ENCODE data around the gene FAM107B. TPM values are rescaled to one million over a fixed set of nuclear protein-coding genes. Genes with fewer than 3 reads are reported as not detected.
A peak's percentile ranks its signal among the peaks of the same experiment; 100 is the strongest.

Gene FAM107B
- total RNA-seq, 1 donor from 2014 or later: 66.4 TPM

DNA sequence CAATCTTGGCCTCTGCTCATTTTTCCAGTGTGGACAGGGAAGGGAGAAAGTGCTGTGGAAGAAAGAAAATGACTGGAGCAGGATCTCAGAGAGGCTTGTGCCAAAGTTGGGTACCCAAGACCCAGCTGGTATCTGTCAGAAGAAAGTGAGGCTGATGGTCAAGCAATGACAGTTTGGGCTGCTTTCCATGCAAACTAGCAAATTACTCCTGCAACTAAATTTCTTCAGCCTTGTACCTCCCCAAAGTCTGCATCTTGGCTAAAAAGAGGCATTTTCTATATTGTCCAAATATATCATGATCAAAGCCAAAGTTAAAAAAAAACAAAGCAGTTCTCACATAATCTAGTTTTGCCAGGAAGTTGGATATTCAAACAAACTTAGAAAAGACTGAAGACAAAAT is 235.5 kb downstream of the FAM107B start:
- DNase-seq (ENCODE audit: low read depth in 2 of 2): no peak

DNA sequence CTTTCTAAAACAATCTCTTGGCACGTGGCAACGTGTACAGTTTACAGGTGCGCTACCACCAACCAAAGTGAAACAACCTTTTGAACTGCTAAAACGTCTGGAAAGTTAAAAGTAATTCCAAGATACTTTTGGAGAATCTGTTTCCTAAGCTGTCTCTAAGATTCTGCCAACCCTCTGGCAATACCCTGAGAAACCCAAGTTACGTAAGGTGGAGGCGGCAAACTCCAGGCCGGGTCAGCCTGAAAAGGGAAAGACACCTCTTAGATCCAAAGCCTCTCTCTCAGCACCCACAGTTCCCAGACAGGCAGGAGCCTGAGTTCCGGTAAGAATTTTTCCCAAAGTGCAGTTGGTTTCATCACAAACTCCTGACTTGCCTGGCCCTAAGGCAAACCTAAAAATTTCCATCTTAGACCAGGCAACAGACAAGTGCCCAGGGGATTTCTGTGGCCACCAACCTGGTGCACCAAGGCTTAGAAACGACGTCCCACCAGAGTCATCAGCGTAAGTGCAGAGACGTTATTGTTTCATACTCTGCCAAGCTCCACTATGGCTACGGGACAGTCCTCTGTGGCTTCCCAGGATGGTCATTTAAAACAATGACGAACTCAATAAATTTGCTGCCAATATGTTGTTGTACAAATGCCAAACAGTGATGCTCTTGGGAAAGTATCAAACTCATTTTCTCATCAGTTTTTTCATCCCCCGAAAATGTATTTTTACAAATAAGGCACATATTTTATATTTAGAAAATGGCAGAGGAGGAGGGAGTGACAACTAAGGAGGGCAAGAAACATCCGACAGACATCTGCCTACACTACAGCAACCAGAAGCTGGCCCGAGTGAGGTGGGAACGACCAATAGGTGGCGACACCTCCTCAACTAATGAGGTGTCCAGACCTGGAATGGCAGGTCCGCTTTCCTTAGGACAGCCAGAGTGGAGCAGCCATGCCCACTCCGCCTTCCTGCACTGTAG is 238.2 kb downstream of the FAM107B start:
- DNase-seq (ENCODE audit: low read depth in 2 of 2): peak; percentile 65 to 77

DNA sequence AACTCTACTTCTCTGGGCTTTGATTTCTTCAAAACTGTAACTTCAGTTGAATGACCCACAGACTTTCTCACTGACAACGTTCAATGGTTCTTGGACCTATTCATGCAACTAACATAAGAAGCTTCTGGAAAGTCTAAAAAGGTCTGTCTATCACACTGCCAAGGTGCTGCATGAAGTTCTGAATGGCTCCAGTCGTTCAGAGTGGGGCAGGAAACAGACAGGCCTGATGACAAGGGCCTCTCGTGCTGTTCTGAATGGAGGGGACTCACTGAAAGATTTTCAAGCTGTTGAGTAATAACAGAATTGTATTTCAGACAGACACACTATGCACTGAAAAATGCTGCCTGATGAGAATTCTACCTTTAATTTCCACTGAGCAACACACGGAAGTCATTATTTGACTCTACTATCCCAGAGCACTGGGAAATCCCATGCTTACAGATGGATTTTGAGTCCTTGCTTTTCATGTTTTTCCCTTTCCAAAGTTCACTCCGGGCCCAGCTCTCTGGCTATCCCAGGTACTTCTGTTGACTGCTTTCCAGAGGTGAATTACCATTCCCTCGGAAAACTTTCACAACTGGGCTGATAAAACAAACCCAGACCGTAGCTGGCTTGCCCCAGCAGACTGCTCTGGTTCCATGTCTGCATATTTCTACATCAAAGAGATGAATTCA is 239.1 kb downstream of the FAM107B start:
- DNase-seq (ENCODE audit: low read depth in 2 of 2): peak in 1 of 2 donors; percentile 18

DNA sequence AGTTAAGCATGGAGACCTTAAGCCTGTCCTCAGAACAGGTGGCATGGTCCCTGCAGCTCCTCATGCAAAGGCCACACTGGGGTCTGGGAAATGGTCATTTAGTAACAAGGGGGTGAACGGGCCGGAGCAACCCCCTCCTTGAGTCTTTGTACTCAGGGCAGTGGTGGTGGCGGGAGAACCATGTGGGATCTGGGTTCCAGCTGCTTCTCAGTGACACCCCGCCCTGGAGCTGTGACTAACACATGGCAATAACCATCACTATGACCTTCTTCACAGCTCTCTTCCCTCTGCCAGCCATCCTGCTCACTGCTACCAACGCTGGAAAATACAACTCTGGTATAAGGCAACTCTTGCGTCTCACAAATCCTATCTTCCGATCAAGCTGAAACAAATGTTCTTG is 240.5 kb downstream of the FAM107B start:
- DNase-seq (ENCODE audit: low read depth in 2 of 2): no peak

DNA sequence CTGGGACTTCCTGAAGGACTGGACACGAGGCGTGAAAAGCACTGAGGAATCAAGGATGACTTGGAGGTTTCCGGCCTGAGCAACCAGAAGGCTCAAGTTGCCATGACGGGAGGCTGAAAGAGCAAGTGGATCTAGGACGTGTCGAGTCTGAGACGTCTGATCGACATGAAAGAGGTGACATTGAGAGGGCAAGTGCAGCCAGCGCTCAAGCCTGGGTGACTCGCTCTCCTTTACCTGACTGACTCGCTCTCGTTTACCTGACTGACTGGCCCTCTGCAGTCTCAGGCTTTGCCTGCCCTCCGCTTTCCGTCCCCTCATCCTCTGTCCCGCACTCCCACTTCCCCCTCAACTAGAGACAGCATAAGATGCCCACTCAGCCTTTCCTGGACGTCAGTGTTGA is 241.4 kb downstream of the FAM107B start:
- DNase-seq (ENCODE audit: low read depth in 2 of 2): no peak

DNA sequence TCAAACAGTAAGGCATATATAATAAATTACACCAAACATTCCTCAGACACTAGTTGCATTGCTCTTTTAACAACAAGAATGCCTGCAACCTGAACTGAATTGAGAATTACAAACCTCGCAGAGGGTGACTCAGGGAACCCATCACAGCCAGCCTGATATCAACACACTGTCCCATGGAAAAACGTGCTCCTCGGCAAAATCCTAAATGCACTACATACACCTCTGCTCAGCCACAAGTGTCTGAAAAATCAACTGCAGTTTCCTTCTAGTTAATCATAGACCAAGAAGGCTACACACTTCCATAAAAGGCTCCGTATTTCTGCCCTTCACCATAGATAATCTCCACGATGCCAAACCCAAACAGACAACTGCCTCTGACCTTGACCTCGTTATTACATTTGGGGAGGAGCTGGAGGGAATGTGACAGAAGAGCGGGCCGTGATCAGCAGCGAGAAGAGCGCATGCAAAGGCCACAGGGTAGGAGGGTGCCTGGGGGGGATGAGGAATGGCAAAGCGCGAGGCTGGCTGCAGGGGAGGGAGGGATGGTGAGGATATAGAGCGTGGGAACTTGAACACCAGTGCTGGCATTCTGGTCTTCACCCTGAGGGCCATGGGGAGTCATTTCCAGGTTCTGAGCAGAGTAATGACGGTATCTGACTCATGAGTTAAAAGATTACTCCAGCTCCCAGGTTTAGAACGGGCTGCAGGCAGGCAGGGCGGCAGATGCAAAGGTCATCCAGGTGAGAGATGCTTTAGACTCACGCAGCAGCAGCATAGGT is 242.0 kb downstream of the FAM107B start:
- peak in 1 of 2 donors; percentile 32 for DNase-seq (ENCODE audit: low read depth in 2 of 2)

DNA sequence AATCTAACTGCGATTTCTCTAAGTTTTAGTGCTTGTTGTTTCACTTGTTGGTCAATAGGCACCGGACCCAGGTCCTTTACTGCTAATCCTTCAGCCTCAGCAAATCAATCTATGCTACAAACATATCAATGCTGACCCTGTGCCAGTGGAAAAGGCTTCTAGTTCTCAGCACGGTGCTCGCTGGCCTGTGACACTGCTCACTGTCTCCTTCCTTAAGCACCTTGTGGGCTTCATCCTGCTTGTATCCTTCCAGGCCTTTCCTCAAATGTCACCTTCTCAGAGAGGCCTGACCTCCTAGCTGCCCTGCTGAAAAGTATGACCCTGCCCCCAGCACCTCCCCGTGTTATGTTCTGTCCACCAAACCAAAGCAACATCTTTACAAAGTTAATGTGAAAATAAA is 242.7 kb downstream of the FAM107B start:
- no peak for DNase-seq (ENCODE audit: low read depth in 2 of 2)

DNA sequence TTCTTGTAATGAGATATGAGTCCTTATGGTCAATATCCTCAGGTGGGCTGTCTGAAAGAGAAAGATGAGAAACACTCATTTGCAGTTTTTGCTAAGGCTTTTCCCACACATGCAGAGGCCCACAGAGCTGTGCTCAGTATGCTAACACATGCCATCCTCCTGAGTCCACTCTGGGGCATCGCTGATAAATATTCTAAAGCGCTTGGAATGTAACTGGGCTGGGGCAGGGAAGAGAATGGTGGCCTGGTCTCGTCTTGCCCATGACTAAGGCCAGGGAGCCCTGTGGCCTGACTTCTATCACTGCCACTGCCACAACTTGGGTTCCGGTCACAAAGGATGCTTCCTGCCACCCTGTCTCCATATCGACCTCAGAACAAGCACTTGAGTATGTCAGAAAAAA is 244.2 kb downstream of the FAM107B start:
- no peak for DNase-seq (ENCODE audit: low read depth in 2 of 2)

DNA sequence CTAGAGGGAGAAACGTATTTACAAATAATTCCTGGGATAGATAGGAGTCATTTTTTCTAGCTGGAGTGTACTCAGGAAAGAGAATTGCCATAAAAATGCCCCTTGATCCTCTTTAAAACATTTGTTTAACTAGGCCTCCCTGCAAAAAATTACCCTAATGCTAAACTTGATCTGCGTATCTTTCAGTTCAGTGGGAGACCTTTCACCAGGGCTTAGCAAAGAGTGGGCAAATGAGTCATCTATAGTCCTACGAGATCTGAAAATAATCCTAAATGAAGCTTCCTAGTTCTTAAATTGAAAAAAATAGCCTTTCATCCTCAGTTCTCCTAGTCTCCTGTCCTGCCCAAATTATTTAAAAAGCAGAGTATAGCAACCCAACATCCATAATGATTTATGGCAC is 245.3 kb downstream of the FAM107B start:
- no peak for DNase-seq (ENCODE audit: low read depth in 2 of 2)

DNA sequence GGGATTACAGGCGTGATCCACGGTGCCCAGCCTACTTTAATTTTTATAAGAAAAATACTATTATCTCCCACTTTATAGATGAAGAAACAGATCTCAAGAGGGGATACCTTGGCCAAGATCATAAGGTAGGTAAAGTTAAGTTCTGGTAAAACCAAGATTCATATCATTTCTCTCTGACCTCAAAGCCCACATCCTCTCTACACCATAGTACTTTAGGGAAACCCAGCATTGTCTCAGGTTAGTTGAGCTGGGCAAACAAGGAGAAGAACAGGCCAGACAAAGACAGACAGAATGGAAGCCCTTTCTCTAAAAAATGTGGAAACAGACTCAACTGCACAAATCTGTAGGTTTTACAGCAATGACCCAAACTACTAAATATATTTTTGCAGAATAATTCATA is 246.2 kb downstream of the FAM107B start:
- no peak for DNase-seq (ENCODE audit: low read depth in 2 of 2)

DNA sequence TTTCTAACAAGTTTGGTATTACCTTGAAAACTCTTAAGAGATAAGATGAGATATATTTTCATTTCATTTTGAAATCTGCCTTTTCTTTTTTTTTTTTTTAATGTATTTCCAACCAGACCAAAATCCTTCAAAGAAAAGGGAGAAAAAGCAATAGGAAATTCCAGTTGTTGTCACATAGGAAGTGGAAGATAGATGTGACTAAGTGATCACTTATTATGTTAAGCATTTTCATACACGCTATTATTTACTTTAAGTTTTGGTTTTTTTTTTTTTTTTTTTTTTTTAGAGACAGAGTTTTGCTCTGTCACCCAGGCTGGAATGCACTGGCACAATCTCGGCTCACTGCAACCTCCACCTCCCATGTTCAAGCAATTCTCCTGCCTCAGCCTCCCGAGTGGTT is 246.8 kb downstream of the FAM107B start:
- no peak for DNase-seq (ENCODE audit: low read depth in 2 of 2)

DNA sequence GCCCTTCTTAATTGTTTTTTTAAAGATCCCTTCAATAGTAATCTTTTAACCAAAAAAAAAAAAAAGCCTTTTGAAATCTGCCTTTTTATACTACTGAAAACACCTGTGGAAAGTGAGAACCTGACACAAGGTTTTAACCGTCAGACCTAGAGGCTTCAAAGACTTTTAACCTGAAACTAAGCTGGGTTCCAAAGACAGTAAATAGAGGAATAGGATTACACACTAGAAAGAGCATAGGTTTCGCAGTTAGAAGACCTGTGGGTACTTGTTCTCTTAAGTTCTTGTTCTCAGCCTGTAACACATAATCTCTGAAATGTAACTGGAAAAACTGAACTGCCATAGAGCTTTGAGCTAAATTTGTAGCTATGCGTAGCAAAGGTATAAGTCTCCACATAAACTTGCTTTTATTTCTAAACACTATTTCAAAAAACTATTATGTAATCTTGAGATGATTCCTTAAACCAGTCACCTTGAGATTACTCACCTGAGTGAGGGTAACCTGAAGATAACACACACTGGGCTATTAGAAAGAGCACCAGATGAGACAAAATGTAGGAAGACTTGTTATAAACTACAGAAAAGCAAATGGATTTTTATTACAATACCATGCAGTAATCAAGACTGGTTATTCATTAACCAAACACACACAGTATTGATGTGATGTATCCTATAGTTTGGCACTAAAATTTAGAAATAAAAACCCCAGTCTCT is 247.4 kb downstream of the FAM107B start:
- no peak for DNase-seq (ENCODE audit: low read depth in 2 of 2)

DNA sequence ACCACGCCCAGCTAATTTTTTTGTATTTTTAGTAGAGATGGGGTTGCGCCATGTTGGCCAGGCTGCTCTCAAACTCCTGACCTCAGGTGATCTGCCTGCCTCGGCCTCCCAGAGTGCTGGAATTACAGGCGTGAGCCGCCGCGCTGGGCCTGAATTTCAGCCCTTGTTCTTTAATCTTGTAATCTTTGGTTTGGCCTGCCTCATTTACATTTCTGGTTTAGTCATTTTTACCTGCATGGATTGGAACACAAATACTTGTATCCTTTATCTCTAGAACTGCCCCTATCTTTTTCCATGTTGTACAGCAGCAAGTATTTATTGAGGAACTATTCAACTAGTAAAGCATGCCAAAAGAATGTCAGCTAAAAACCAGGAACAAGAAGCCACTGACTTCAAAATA is 248.4 kb downstream of the FAM107B start:
- no peak for DNase-seq (ENCODE audit: low read depth in 2 of 2)

DNA sequence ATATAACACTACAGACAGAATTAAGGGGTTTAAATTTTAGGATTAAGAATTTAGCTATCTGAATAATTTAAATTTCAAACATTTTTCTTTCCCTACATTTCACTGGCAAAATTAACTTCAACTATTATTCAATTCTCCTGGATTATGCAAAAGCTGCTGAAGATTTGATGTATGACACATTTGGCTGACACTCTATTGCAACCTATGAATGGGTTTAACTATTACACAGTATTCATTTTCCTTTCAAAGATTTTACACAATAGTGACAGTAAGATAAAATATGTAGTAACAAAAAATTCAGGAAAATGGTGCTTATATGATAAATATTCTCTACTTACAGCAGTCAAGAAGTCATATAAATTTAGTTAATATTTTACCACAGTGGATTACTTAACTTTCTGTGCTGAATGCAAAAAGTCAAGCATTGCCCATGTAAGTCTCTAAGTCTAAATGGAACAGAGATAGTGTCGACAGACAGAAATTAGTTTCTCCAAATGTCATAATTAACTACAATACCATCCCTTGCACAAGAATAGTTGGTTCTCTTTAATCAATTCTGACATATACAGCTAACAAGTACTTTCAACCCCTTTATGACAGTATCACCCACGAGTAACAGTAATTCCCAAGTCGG is 249.9 kb downstream of the FAM107B start:
- no peak for DNase-seq (ENCODE audit: low read depth in 2 of 2)

DNA sequence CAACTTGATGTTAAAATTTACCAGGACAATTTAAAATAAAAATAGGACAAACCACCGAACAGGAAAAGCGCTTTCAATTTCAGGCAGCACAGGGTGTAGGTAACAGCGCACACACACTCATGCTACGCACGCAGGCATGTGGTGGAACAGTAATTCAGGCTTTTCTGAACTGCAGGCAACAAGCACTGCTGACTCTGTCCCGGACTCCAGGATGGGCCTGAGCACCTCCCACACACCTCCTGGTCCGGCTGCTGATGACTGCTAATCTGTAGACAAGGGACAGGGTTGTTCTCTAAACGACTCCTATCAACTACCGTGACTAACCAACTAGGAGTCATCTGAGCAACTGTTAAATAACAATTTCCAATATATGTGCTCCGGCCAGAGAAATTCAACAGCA is 251.4 kb downstream of the FAM107B start:
- no peak for DNase-seq (ENCODE audit: low read depth in 2 of 2)

DNA sequence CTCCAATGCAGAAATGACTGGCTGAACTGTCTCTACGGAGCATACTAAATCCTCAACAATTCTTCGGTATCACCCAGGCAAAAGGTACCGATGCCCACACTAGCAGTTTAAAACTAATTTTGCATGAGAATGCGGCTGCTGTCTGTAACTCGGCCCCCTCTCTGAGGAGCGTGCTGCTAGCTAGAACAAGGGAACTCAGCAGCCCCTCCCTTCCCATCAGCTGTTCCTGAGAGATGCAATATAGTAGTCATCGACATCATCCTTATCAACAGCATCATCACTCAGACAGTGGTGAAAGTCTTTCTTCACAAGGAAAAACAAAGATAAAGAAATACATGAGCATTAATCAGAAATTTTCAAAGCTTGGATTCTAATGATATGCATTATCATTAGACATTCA is 254.9 kb downstream of the FAM107B start:
- DNase-seq (ENCODE audit: low read depth in 2 of 2): no peak

DNA sequence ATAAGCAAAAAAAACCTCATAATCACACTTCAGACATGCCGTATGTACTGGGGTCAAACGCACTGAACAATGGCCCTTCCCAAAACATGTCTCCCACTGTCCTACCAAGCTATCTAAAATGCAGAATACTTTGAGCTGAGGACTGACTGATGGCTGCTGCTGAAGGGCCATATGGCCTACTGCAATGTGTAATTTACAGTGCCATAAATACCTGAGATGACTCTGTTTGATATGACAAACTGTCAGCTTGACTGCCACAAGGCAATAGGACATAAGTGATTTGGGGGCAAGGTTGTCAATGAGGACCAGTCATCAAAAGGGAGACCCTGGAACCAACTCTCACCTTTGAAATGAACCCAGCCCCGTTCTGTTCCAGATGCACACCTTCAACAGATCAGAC is 256.5 kb downstream of the FAM107B start:
- no peak for DNase-seq (ENCODE audit: low read depth in 2 of 2)

DNA sequence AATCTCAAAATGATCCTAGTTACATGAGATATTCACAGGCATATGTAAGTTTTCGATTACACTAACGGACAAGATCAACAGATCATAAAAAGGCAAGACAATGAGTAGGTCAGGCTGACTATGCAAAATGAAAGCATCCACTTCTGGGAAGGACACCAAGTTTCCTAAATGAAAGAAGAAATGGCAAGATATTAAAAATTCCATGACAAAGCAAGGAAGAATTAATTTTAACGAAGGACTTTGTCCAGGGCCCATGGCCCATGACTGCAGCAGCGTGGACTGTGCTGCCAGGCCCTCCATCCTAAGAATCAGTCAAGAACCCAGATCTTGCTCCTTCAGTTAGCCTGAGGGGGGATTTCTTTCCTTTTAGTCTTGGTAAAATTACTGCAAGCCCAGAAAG is 261.6 kb downstream of the FAM107B start:
- no peak for DNase-seq (ENCODE audit: low read depth in 2 of 2)

DNA sequence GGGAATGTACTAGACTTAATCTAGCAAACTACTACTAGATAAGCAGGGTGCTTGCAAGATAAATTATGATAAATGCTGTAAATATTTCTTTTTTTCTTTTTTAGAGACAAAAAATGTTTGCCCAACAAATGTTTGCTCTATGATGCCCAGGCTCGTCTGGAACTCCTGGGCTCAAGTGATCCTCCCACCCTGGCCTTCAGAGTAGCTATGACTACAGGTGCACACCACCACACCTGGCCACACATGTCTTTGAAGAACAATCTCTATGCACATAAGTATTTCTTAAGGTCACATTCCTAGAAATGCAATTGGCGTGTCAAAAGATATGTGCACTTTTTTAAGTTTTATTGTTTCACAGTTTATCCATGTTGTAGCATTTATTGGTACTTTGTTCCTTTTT is 264.4 kb downstream of the FAM107B start:
- DNase-seq (ENCODE audit: low read depth in 2 of 2): no peak

DNA sequence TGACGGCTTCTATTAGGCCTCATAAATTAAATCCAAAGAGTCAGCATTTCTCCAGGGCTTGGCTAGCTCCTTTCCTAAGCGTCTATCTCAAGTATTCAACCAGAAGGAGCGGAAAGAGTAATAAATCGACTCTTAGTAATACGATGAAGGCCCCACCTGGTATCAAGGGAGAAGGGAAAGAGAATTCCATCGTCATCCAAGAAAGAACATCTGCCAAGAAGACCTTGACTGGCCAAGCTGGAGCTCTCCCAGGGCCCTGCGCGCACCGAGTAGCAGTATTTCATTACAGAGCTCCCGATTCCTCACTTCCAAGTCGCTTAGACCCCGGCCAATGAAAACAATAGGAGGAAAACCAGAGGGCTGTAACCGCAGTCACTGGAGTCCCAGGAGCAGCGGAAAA is 266.0 kb downstream of the FAM107B start:
- DNase-seq (ENCODE audit: low read depth in 2 of 2): no peak

DNA sequence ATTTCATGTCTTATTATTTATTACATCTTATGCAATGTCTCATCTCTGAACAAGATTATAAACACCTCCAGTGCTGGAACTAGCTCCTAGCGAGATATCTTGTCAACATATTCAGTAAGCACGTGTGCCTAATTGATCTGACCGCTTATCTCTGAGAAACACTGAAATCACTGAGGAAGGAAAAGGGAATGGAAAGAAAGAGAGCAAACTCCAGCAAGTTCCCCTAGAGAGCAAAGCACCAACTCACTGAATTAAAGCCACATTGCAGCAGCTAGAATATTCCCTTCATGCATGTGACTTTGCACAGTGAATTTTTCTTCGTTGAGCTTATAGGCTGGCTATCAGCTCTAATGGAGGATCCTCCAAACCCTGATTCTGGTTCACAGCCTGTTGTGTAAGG is 266.9 kb downstream of the FAM107B start:
- DNase-seq (ENCODE audit: low read depth in 2 of 2): peak in 1 of 2 donors; percentile 44
